GM23248 (cell line): ENCODE data around the gene CDH16.

Experiments used
- EZH2 ChIP-seq: fragments of 200-600 bp; sonication (generic); IDR thresholded peaks from 2 replicates; pipeline ENCODE4 v1.6.1; 2018; ENCODE audit warnings: antibody characterized with exemption, mild to moderate bottlenecking; ENCODE audit not compliant: insufficient read depth, poor library complexity, severe bottlenecking
- EZH2phosphoT487 ChIP-seq: fragments of 200-600 bp; sonication (generic); IDR thresholded peaks from 2 replicates; pipeline ENCODE4 v1.6.1; 2018; ENCODE audit warnings: antibody characterized with exemption, moderate library complexity, mild to moderate bottlenecking, low read depth; ENCODE audit not compliant: insufficient read depth

DNA sequence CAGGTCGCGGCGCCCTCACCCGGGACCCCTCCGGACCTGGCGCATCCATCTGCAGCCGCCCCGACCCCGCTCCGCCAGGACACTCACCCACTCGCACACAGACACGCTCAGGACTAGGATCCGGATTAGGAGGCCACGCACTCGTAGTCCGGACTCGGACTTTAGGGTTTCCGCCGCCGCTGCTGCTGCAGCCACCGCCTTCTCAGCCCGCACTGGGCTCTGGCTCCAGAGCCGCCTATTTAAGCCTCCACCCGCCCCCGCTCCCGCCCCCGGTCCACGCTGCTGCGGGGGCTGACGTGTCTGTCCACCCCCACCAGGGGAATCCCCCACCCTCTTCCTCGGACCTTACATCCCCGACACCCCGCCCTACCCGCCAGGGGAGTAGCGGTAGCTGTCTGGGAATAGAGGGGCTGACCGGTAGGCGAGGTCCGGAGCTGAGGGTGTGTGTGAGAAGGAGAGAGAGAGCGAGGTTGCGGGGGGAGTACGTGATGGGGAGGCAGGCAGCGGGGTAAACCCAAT lies 6.7 kb upstream of the CDH16 start, which contains the start of gene RRAD:
- peak; percentile 72 for TF ChIP-seq EZH2
- TF ChIP-seq EZH2phosphoT487: peak; percentile 48
